ENCODE results near the gene DECR2.
"Not testable (repeated sequence)": the region's sequence is repeated elsewhere in the genome, so short reads cannot be mapped to it uniquely, and the experiment has no call there.

DECR2 gene

GRCh38 chr16:378821-379182, 22.9 kb upstream of the DECR2 start:
- FAIRE-seq (no peak), DNase-seq (ENCODE audit: low spot score) (no peak)

- DNase-seq (ENCODE audit: low spot score), result no peak
- FAIRE-seq, result no peak
These were observed 22.3 kb upstream of the DECR2 start for GRCh38 chr16:379183-379960.

GRCh38 chr16:379961-380761, 21.5 kb upstream of the DECR2 start:
- DNase-seq (ENCODE audit: low spot score), result no peak

GRCh38 chr16:380762-381011, 21.0 kb upstream of the DECR2 start:
- DNase-seq (ENCODE audit: low spot score) (no peak), FAIRE-seq (no peak)

More at GRCh38 chr16:379961-380761, 21.5 kb upstream of the DECR2 start:
- no peak for FAIRE-seq

DNA sequence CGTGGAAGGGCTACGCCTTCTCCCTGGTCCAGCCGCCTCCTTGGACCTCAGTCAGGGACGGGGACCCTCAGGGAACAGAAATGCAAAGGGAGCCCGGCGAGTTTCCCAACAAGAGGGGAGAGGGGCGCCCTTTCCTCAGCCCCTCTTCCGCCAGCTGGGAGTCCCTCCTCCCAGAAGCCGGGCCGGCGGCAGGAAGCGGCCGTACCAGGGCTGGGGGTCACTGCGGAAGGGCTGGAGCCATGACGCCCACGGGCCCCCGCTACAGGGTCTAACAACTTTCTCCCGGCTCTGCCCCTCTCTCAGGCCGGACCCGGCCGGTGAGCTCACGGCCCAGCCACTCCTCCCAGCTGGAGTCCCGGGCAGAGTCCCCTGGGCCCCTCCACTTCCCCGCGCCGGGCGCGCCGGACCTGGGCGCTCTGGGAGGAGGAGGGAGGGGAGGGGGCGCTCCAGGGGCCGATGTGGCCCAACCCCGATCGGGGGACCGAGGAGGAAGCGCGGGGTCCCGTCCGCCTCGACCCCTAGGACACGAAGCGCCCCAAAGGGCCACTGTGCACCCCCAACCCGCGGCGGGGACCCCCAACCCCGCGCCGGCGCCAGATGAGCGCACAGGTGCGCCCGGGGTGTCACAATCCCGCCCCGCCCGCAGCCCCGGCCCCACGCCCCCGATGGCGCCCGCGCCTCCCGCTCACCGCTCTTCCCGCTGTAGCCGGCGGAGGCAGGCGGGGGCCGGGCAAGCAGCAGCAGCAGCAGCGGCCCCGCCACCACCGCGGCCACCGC, 20.5 kb upstream of the DECR2 start:
- DNase-seq (ENCODE audit: low spot score) (peak; percentile 30), FAIRE-seq (no peak)

GRCh38 chr16:381789-382717, 19.6 kb upstream of the DECR2 start, which contains the start of gene PGAP6:
Gene PGAP6, minus strand, starts transcription at chr16:381978. Its CDS starts 157 bp downstream, at chr16:381821.
- DNase-seq (ENCODE audit: low spot score) (peak; percentile 89), FAIRE-seq (peak; percentile 30)

- DNase-seq (ENCODE audit: low spot score) (peak; percentile 37), FAIRE-seq (peak; percentile 53)
These were observed 18.2 kb upstream of the DECR2 start for GRCh38 chr16:383326-384051.

DNA sequence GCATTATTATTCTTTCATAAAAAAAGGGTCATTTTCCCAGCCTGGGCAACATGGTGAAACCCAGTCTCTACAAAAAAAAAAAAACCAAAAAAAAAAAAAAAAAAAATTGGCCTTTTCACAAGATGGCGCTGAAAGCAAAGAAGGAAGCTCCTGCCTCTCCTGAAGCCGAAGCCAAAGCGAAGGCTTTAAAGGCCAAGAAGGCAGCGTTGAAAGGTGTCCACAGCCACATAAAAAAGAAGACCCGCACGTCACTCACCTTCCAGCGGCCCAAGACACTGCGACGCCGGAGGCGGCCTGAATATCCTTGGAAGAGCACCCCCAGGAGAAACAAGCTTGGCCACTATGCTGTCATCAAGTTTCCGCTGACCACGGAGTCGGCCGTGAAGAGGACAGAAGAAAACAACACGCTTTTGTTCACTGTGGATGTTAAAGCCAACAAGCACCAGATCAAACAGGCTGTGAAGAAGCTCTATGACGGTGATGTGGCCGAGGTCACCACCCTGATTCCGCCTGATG, 15.0 kb upstream of the DECR2 start:
- DNase-seq (ENCODE audit: low spot score) (no peak), FAIRE-seq (no peak)

DNA sequence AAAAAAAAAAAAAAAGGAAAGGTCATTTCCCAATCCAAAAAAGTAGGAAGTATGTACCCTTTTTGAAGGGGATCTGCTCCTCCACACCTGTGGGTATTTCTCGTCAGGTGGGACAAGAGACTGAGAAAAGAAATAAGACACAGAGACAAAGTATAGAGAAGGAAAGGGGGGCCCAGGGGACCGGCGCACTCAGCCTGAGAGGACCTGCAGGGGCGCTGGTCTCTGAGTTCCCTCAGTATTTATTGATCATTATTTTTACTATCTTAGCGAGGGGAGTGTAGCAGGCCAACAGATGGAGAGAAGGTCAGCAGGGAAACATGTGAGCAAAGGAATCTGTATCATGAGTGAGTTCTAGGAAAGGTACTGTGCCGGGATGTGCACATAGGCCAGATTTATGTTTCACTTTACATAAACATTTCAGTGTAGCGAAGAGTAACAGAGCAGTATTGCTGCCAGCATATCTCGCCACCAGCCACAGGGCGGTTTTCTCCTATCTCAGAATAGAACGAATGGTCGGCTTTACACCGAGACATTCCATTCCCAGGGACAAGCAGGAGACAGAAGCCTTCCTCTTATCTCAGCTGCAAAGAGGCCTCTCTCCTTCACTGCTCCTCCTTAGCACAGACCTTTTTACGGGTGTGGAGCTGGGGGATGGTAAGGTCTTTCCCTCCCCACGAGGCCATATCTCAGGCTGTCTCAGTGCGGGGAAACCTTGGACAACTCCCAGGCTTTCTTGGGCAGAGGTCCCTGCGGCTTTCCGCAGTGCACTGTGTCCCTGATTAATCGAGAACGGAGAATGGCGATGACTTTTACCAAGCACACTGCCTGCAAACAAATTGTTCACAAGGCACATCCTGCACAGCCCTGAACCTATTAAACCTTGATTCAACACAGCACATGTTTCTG, 13.7 kb upstream of the DECR2 start:
- not testable (repeated sequence) for DNase-seq (ENCODE audit: low spot score); FAIRE-seq

GRCh38 chr16:389352-389751, 12.3 kb upstream of the DECR2 start:
- DNase-seq (ENCODE audit: low spot score) (no peak), FAIRE-seq (no peak)

DNA sequence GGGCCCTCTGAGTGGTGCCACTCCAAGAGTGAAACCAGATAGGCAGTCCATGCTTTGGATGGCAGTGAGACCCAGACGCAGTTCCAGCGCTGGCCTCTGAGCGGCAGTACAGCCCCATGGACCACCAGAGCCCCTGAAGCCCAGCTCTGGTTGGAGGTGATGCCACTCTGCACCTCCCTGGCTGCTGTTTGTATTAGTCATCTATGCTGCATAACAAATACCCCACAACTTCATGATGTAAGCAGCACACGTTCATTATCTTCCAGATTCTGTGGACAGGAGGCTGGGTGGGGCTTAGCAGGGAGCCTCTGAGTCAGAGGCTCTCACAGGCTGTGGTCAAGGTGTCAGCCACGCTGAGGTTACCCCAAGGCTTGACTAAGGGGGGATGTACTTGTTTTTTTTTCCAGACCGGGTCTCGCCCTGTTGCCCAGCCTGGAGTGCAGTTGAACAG, 9.8 kb upstream of the DECR2 start:
- peak; percentile 43 for DNase-seq (ENCODE audit: low spot score)
- no peak for FAIRE-seq

DNA sequence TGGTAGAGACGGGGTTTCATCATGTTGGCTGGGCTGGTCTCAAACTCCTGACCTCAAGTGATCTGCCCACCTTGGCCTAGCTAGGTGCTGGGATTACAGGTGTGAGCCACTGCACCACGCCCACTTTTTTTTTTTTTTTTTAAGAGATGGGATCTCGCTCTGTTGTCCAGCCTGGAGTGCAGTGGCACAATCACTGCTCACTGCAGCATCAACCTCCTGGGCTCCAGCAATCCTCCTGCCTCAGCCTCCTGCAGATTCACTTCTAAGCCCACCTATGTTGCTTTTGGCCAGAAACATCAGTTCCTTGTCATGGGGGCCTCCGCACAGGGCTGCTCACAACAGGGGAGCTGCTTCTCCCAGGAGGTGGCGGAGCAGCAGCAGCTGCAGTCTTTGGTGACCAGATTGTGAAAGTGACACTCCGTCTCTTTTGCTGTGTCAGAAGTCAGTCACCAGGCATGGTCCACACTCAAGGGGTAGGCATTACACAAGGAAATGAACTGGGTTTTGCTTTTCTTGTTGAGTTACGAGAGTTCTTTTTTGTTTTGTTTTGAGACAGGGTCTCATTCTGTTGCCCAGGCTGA, 9.1 kb upstream of the DECR2 start:
- DNase-seq (ENCODE audit: low spot score) (no peak), FAIRE-seq (no peak)

GRCh38 chr16:396199-396598, 5.5 kb upstream of the DECR2 start:
- DNase-seq (ENCODE audit: low spot score), result no peak

DNA sequence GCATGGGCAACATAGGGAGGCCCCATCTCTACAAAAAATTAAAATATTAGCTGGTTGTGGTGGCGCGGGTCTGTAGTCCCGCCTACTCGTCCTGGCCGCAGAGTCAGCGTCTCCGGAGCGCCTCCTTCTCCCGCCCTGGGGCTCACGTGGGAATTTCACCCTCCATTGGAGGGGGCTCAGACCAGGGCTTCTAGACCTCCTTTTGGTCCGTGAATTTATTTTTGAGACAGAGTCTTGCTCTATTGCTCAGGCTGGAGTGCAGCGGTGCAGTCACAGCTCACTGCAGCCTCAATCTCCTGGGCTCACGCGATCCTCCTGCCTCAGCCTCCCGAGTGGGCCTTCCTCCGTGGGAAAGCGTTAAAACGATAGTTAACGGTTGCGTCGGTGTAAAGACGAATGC, 5.1 kb upstream of the DECR2 start:
- FAIRE-seq (no peak), DNase-seq (ENCODE audit: low spot score) (peak; percentile 67)

More at GRCh38 chr16:396199-396598, 5.5 kb upstream of the DECR2 start:
- no peak for FAIRE-seq

GRCh38 chr16:397135-397661, 4.5 kb upstream of the DECR2 start, which contains the start of gene NME4:
Gene NME4, plus strand, starts transcription at chr16:397199. Its CDS starts 24 bp downstream, at chr16:397223.
- DNase-seq (ENCODE audit: low spot score) (peak; percentile 67), FAIRE-seq (no peak)

GRCh38 chr16:397736-398332, 3.9 kb upstream of the DECR2 start:
- DNase-seq (ENCODE audit: low spot score) (peak; percentile 84), FAIRE-seq (no peak)

GRCh38 chr16:398561-399339, 2.9 kb upstream of the DECR2 start:
- FAIRE-seq (no peak), DNase-seq (ENCODE audit: low spot score) (no peak)
